NCI-H1436 treated with DMSO at 0.1 percent for 48 hours (cell line): ENCODE measurements around the gene VSIG10L2.

Experiments
- DNase-seq: peaks from one replicate; lab custom pipeline; 2025; lab: John Stamatoyannopoulos, UW

Gene VSIG10L2

GRCh38 chr11:125947419-125948277 is 1.8 kb downstream of the VSIG10L2 start:
- no peak for DNase-seq

GRCh38 chr11:125948278-125949051 is 2.6 kb downstream of the VSIG10L2 start:
- DNase-seq: no peak

- no peak for DNase-seq
These were observed 3.7 kb downstream of the VSIG10L2 start for GRCh38 chr11:125949271-125950177.

- DNase-seq: no peak
These were observed 4.3 kb downstream of the VSIG10L2 start for GRCh38 chr11:125950178-125950490.

GRCh38 chr11:125950696-125951651 is 5.1 kb downstream of the VSIG10L2 start:
- DNase-seq: no peak

- no peak for DNase-seq
These were observed 5.9 kb downstream of the VSIG10L2 start for GRCh38 chr11:125951731-125952130.

GRCh38 chr11:125952559-125952958 is 6.7 kb downstream of the VSIG10L2 start:
- DNase-seq: no peak

GRCh38 chr11:125952973-125953372 is 7.1 kb downstream of the VSIG10L2 start:
- no peak for DNase-seq

GRCh38 chr11:125953401-125953935 is 7.6 kb downstream of the VSIG10L2 start:
- no peak for DNase-seq

- DNase-seq: no peak
These were observed 8.5 kb downstream of the VSIG10L2 start for GRCh38 chr11:125954123-125954944.

GRCh38 chr11:125954945-125955640 is 9.2 kb downstream of the VSIG10L2 start:
- no peak for DNase-seq

GRCh38 chr11:125955856-125956255 is 10.0 kb downstream of the VSIG10L2 start:
- no peak for DNase-seq

GRCh38 chr11:125956391-125957134 is 10.7 kb downstream of the VSIG10L2 start:
- no peak for DNase-seq

GRCh38 chr11:125957618-125958332 is 11.9 kb downstream of the VSIG10L2 start:
- DNase-seq: no peak

GRCh38 chr11:125958872-125959400 is 13.1 kb downstream of the VSIG10L2 start:
- no peak for DNase-seq

GRCh38 chr11:125959511-125959910 is 13.7 kb downstream of the VSIG10L2 start:
- DNase-seq: no peak

GRCh38 chr11:125959931-125960330 is 14.1 kb downstream of the VSIG10L2 start:
- no peak for DNase-seq

- no peak for DNase-seq
These were observed 14.9 kb downstream of the VSIG10L2 start for GRCh38 chr11:125960771-125961170.
